Epithelial cell of proximal tubule (primary cell): ENCODE measurements around the gene SMAD2. TPM values are rescaled to one million over a fixed set of nuclear protein-coding genes. Genes with fewer than 3 reads are reported as not detected.
"Not testable (repeated sequence)": the region's sequence is repeated elsewhere in the genome, so short reads cannot be mapped to it uniquely, and the experiment has no call there.

ENCODE experiments used
- DNase-seq: peaks from one replicate; pipeline ENCODE4 v3.0.0-alpha.2; 2011; ENCODE audit warnings: low read depth
- H3K4me3 ChIP-seq: 2 replicates; pipeline ENCODE4 v1.5.1; 2011; ENCODE audit warnings: low read depth, mild to moderate bottlenecking, low read length
- total RNA-seq: library from RNA; depleted of rRNA; stranded (reverse); fragments of >200 nt; gene quantifications from 2 replicates; pipeline ENCODE4 v1.2.3, GENCODE V29; 2015
- TF ChIP-seq, protein P1 (sequence below): conservative IDR thresholded peaks from 2 replicates; pipeline ENCODE4 v1.5.1; 2012; ENCODE audit warnings: low read depth, mild to moderate bottlenecking, low read length

Gene SMAD2
- total RNA-seq, 1 donor from 2014 or later: 79.5 TPM

DNA sequence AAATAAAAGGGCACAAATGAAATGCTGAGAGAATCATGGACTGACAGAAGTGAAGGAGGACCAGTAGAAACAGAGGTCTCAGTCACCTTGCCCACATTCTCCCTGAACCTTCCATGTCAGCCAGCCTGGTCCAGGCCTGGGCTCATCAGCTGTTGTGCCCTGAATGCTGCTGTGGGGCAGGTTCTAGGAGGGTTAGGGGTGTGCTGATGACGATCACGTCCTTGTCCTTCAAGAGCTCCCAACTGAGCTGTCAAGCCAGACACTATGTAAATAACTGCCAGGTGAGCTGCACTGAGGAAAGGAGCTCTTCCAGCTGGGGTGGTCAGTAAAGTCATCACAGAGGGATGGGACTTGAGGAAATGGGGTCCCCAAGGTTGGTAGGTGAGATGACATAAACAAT, 156.5 kb downstream of the SMAD2 start:
- no peak for DNase-seq
- no peak overlapping the region for H3K4me3 ChIP-seq
- TF ChIP-seq, protein P1, sequence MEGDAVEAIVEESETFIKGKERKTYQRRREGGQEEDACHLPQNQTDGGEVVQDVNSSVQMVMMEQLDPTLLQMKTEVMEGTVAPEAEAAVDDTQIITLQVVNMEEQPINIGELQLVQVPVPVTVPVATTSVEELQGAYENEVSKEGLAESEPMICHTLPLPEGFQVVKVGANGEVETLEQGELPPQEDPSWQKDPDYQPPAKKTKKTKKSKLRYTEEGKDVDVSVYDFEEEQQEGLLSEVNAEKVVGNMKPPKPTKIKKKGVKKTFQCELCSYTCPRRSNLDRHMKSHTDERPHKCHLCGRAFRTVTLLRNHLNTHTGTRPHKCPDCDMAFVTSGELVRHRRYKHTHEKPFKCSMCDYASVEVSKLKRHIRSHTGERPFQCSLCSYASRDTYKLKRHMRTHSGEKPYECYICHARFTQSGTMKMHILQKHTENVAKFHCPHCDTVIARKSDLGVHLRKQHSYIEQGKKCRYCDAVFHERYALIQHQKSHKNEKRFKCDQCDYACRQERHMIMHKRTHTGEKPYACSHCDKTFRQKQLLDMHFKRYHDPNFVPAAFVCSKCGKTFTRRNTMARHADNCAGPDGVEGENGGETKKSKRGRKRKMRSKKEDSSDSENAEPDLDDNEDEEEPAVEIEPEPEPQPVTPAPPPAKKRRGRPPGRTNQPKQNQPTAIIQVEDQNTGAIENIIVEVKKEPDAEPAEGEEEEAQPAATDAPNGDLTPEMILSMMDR: no peak

DNA sequence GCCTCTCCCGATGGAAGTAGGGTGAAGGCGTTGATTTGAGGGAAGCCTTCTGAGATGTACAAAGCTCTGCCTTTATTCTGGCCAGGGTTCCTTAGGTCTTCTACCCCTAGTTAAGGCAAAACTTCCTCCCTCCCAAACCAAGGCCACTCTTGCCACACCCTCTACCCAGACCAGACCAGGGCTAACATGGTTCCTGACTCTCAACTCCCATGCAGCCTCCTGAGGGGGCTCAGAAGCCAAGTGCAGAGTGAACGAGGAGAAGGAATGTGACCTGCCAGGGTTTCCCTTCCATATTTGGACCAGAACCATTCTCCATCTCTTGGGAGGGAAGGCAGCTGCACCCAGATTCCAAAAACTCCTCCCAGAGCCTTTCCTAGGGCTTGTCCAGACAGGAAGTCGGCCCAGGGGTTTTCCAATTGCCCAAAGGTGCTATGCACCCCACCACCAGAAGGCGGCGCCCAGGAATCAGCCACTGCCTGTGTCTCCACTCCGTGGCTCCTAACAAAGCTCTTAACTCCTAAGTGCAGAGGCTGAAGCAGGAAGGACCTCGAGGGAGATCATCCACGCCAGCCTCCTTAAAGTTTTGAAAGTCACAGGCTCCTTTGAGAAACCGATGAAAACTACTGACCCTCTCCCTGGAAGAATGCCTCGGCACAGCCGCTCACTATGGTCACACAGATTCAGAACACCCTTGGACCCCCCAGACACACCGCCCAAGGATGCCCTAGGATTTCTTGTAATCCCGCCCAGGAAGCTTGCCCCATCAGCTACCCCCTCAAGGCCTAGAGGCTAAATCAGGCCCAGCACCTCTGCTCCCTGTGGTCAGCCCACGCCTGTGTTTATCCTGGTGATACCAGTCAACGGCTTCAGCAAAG, 157.8 kb downstream of the SMAD2 start:
- TF ChIP-seq, protein P1: peak; percentile 80
- H3K4me3 ChIP-seq: no peak overlapping the region

DNA sequence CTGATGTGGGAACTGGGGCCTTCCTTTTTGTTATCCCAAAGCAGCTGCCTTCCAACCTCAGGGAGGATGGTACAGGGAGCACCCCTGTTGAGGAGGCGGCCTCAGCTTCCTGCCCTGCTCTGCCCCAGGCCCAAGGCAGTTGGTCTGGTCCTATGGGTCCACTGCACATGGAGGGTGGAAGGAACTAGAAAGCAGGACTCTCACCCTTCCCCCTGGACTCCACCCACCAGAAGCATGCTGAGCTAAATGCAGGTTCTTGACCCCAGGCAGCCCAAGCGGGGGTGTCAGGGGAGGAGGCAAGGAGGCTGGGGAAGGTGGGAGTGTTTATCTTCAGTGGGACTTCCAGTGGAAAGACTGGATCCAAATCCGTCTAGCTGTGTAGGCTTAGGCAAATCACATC, 158.5 kb downstream of the SMAD2 start:
- TF ChIP-seq, protein P1: no peak
- no peak for DNase-seq
- H3K4me3 ChIP-seq: no peak overlapping the region

More for the DNA sequence above, 157.8 kb downstream of the SMAD2 start:
- peak; percentile 9 for DNase-seq

DNA sequence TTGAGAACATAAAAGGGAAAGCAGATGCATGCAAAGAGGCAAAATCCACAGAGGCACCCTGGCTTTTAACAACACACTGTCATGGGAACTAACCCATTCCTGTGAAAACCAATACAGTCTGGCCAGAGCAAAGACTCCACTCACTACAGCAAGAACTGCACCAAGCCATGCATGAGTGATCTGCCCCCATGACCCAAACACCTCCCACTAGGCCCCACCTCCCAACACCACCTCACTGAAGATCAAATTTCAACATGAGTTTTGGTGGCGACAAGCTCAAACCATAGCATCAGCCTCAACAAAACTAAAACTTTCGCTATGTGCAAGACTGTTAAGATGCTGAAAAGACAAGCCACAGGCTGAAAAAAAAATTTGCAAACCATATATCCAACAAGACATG, 162.8 kb downstream of the SMAD2 start:
- no peak for DNase-seq
- no peak overlapping the region for H3K4me3 ChIP-seq
- TF ChIP-seq, protein P1: no peak

DNA sequence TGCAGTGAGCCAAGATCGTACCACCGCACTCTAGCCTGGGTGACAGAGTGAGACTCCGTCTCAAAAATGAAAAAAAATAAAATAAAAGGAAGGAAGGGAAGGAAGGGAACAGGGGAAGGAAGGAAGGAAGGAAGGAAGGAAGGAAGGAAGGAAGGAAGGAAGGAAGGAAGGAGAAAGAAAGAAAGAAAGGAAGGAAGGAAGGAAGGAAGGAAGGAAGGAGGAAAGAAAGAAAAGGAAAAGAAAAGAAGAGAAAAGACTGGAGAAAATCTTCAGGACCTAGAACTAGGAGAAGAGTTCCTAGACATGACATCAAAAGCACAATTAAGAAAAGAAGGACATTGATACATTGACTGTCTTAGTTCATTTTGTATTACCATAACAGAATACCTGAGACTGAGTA, 163.3 kb downstream of the SMAD2 start:
- not testable (repeated sequence) for DNase-seq, H3K4me3 ChIP-seq
